Subcutaneous abdominal adipose tissue (tissue), 5 donors: ENCODE data around the gene RNASE1.
"Not testable (repeated sequence)": the region's sequence is repeated elsewhere in the genome, so short reads cannot be mapped to it uniquely, and the experiment has no call there.

Experiments
- H3K27ac ChIP-seq: one replicate; pipeline ENCODE4 v1.7.0; 2013; ENCODE audit warnings: low read depth, mild to moderate bottlenecking, inconsistent platforms, low read length, moderate library complexity
- H3K27me3 ChIP-seq, 5 donors: one replicate each; pipeline ENCODE4 v1.7.0; 2013; ENCODE audit warnings: low read length in 5 of 5, inconsistent platforms in 1 of 5; ENCODE audit not compliant: control insufficient read depth in 5 of 5, insufficient read depth in 4 of 5
- H3K36me3 ChIP-seq, 5 donors: one replicate each; pipeline ENCODE4 v1.7.0; 2013; ENCODE audit warnings: low read length in 5 of 5; ENCODE audit not compliant: control insufficient read depth in 5 of 5, insufficient read depth in 5 of 5
- H3K4me1 ChIP-seq, 5 donors: one replicate each; pipeline ENCODE4 v1.7.0; 2013; ENCODE audit warnings: low read length in 5 of 5, mild to moderate bottlenecking in 3 of 5, moderate library complexity in 1 of 5; ENCODE audit not compliant: control insufficient read depth in 5 of 5, insufficient read depth in 5 of 5
- H3K4me3 ChIP-seq, 5 donors: one replicate each; pipeline ENCODE4 v1.7.0; 2013; ENCODE audit warnings: low read length in 5 of 5, low read depth in 1 of 5
- H3K9ac ChIP-seq, 5 donors: one replicate each; pipeline ENCODE4 v1.7.0; 2013; ENCODE audit warnings: low read length in 5 of 5, mild to moderate bottlenecking in 4 of 5, moderate library complexity in 3 of 5
- H3K9me3 ChIP-seq, 5 donors: one replicate each; pipeline ENCODE4 v1.7.0; 2013; ENCODE audit warnings: low read length in 5 of 5; ENCODE audit not compliant: control insufficient read depth in 5 of 5
- donor health status: healthy.
- donor health status: healthy.
- donor health status: healthy.
- donor health status: healthy.
- donor health status: healthy.

Gene RNASE1

DNA sequence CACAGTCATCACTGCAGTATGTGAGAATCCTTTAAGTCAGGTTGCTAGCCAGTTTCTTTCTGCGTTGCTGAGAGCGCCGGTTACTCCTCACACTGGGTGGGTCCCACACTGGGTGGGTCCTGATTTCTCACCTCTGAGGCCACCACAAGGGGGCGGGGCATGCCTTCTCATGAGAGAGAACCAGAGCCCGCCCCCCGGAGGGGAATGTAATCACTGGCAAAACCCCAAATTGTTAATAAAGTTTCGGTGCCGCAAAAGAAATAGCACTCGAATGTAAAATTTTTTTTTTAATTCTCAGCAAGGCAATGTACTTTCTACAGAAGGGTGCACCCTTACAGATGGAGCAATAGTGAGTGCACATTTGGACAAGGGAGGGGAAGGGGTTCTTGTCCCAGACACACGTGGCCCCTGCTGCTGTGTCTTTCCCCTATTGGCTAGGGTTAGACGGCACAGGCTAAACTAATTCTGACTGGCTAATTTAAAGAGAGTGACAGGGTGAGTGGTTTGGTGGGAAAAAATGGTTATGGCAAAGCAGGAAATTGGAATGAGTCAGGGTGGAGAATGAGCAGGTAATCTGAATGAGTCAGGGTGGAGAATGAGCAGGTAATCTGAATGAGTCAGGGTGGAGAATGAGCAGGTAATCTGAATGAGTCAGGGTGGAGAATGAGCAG lies 25.5 kb upstream of the RNASE1 start:
- H3K27ac ChIP-seq, H3K27me3 ChIP-seq, H3K4me3 ChIP-seq, H3K36me3 ChIP-seq, H3K9me3 ChIP-seq, H3K9ac ChIP-seq, H3K4me1 ChIP-seq: not testable (repeated sequence)

DNA sequence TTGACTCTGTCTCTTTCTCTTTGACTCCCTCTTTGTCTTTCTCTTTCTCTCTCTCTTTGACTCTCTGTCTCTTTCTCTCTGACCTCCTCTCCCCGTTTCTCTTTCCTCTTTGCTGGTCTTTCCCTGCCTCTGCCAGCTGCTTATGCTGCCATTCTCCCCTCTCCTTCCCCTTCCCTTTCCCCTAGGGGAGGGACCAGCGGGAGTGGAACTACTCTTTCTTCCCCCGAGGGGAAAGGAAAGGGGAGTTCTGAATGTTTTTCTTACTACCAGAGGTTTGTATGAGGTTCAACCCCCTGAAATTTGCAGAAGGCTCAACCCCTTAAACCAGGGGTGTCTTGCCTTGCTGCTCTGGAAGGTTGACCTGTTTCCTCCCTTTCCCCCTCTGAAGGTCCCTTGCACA lies 24.7 kb upstream of the RNASE1 start:
- H3K27me3 ChIP-seq, result no peaks in the 10 kb centered on the region

DNA sequence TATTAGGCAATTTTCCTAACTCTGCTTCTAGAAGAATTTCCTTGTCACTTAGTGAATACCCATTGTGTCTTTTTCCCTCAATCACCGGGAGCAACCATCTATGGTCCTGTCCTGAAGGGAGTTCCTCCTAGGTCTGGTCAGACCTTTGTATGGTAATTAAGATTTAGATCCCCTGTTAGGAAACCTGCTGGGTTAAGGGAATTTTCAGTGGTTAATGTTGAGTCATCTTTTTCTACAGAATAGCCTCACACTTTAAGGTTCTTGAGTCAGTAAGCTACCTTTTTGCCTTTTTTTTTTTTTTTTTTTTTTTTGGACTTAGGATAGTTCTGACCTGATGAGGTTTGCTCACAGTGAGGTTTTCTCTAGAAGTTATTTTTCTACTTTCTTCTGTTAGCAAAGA lies 24.0 kb upstream of the RNASE1 start:
- not testable (repeated sequence) for H3K27ac ChIP-seq, H3K9me3 ChIP-seq, H3K4me3 ChIP-seq, H3K9ac ChIP-seq, H3K27me3 ChIP-seq, H3K36me3 ChIP-seq, H3K4me1 ChIP-seq

More for the DNA sequence above, 24.7 kb upstream of the RNASE1 start:
- Histone ChIP-seq H3K4me1 (peaks cover 0 to 4% (median 0%) of the 10 kb centered on the region in 5 donors), H3K36me3 (no peaks in the 10 kb centered on the region), H3K9ac (no peak overlapping the region), H3K4me3 (no peak overlapping the region), H3K9me3 (no peaks in the 10 kb centered on the region), H3K27ac (no peak overlapping the region)

DNA sequence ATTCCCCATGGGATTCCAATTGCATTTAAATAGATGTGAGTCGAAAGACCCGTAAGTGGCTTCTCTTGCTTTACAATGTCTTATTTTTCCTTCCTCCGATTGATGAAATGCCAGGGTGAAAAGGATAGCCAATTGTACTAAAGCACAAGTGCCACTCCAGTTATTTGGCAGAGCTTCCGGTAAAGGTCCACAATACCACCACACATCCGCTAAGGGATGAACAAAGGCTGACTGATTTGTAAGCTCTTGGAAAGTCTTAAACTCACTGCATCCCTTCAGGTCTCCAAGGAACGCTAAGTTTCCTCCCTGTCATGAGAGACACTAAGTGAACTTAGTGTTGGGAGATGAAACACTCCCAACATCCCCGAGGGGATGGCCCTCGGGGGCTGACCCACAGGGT lies 21.2 kb upstream of the RNASE1 start:
- Histone ChIP-seq H3K9me3 (no peaks in the 10 kb centered on the region), H3K9ac (no peak overlapping the region), H3K27ac (no peak overlapping the region), H3K4me1 (peaks cover 0 to 9% (median 0%) of the 10 kb centered on the region in 5 donors), H3K4me3 (no peak overlapping the region), H3K27me3 (no peaks in the 10 kb centered on the region), H3K36me3 (no peaks in the 10 kb centered on the region)

DNA sequence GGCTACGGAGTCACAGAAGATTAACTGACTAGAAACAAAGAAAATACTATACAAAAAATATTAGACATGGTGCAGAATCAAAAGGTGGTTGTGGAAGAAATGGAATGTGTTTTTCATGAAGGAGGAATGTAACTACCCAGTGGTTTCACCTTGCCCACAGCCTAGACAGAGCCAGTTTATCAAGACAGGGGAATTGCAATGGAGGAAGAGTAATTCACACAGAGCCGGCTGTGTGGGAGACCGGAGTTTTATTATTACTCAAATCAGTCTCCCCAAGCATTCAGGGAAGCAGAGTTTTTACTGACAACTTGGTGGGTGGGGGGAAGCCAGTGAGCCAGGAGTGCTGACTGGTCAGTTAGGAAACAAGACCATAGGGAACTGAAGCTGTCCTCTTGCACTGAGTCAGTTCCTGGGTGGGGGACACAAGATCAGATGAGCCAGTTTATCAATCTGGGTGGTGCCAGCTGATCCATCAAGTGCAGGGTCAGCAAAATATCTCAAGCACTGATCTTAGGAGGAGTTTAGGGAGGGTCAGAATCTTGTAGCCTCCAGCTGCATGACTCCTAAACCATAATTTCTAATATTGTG lies 19.0 kb upstream of the RNASE1 start:
- not testable (repeated sequence) for H3K27ac ChIP-seq, H3K36me3 ChIP-seq, H3K4me3 ChIP-seq, H3K9me3 ChIP-seq, H3K9ac ChIP-seq, H3K4me1 ChIP-seq, H3K27me3 ChIP-seq

DNA sequence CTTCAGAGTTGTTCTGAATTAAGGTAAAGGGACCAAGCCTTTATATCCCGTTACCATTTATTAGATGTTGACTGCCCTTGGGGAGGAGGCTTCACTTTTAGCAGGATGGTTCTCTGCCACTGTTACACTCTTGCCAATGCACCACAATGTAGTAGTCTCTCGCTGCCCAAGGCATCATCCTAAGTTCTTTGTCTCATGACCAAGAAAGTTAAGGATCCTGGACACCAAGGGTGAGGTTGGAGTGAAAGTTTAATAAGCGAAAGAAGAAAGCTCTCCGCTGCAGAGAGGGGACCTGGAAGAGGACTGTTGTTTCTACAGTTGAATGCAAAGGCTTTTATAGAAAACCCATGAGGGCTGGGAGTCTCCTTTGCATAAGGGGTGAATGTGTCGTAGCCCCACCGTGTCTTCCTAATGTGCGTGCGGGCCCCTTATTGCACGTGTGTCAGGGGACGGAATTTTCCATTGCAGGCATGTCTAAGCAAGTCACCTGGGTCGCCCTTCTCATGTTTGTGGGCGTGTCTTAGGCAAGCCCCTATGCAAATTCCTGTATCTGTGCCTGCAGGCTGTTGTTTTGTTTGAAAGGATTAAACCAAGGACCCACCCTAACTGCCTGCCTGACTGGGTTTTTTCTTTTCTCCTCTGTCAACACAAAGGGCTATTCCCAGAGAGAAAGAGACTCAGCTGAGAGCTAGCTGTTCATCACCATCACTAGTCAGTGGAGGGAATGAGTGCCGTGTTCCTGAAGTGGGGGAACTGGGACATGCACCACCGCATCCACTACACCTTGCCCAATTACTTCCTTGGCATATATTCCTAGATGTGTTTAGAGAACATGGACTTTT lies 17.6 kb upstream of the RNASE1 start:
- H3K4me1 ChIP-seq, result peaks cover 0 to 5% (median 0%) of the 10 kb centered on the region in 5 donors
- H3K27ac ChIP-seq, result no peak overlapping the region
- no peaks in the 10 kb centered on the region for H3K27me3 ChIP-seq
- H3K9ac ChIP-seq, result no peak overlapping the region
- H3K36me3 ChIP-seq, result no peaks in the 10 kb centered on the region
- no peak overlapping the region for H3K4me3 ChIP-seq
- no peaks in the 10 kb centered on the region for H3K9me3 ChIP-seq

DNA sequence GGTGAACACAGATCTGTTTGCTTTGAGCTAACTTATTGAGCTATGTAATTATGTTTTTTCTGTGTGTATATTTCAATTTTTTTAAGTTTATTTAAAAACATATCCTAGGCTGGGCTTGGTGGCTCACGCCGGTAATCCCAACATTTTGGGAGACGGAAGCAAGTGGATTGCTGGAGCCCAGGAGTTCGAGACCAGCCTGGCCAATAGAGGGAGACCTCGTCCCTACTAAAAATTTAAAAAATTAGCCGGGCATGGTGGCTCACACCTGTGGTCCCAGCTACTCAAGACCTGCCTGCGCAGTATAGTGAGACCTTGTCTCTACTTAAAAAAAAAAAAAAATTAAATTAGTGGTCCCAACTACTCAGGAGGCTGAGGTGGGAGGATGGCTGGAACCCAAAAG lies 16.2 kb upstream of the RNASE1 start:
- Histone ChIP-seq H3K27ac (no peak overlapping the region), H3K9ac (no peak overlapping the region), H3K27me3 (no peaks in the 10 kb centered on the region), H3K36me3 (no peaks in the 10 kb centered on the region), H3K4me3 (no peak overlapping the region), H3K4me1 (peaks cover 0 to 5% (median 0%) of the 10 kb centered on the region in 5 donors), H3K9me3 (no peaks in the 10 kb centered on the region)

DNA sequence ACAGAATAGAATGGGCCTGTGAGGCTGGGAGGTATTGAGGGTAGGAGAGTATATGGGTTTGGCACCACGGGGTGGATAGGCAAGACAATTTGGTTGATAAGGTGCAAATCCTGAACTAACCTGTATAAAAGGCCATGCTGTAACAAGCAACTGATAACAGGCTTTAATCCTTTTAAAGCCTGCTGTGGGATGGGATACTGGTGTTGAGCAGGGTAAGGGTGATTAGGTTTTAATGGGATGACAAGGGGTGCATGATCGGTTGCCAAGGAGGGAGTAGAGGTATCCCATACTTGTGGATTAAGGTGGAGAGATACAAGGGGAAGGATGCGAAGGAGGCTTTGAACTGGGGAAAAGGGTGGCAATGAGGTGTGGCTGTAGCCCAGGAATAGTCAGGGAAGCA lies 13.3 kb upstream of the RNASE1 start:
- peaks cover 0 to 13% (median 8%) of the 10 kb centered on the region in 5 donors for H3K4me1 ChIP-seq
- H3K27ac ChIP-seq, H3K4me3 ChIP-seq, H3K9ac ChIP-seq, H3K36me3 ChIP-seq, H3K9me3 ChIP-seq, H3K27me3 ChIP-seq: not testable (repeated sequence)

DNA sequence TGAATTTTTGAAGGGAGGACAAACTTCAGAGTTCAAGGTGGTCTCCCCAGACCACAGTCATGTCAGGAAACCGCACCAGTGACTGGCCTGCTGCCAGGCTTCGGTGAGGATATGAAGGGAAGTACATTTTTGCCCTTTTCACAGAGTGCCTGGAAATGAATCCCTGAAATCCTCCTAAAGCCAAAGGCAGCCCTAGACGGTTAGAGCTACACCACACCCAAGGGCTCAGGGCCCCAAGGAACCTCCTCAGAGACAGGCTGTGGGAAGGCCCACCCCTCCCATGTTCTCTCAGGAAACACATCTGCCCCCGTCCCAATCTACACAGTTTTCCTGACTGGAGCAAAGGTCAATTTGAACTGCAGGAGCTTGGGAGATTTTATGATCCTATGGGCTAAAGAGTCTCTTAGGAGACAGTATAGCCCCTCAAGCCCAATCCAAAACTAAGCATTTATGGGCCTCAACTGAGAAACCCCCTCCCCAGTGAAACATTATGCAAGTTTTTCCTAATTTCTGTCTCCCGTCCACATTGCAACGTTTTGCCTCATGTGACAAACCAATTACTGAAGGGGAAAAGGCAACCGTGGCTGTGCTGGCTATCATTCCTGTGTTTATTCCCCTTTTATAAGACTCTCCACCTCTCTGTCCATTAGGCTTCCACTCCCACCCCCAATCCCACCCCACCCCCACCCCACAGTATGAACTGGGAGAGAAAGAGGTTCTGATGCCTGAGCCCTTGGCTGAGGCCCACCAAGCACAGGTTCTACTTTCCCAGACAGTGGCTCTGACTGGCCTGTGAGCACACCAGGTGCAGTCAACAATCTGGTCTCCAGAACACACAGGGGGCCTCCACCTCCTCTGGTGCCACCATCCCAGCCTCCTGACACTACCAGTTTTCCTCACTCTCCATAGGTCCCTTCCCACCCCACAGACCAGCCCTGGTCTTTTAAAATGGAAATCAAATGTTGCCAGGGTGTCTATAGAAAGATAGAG lies 9.6 kb upstream of the RNASE1 start:
- Histone ChIP-seq H3K27me3 (no peaks in the 10 kb centered on the region), H3K9ac (no peak overlapping the region), H3K4me3 (no peak overlapping the region), H3K4me1 (peaks cover 0 to 16% (median 11%) of the 10 kb centered on the region in 5 donors), H3K9me3 (no peaks in the 10 kb centered on the region), H3K27ac (no peak overlapping the region), H3K36me3 (no peaks in the 10 kb centered on the region)
